A673 (cell line): ENCODE data around the gene ZBTB38. TPM values are rescaled to one million over a fixed set of nuclear protein-coding genes. Genes with fewer than 3 reads are reported as not detected.

ENCODE experiments used
- BruUV-seq: library from RNA; stranded (reverse); fragments of 400-500 nt; replicated peaks from 2 replicates; lab custom pipeline; 2021; lab: Mats Ljungman, UMichigan
- CTCF ChIA-PET: fragments of 300-600 bp; sonication (Branson Sonifier 250); formaldehyde crosslinking; loops from one replicate; lab custom pipeline; 2022; ENCODE audit warnings: antibody characterized with exemption; lab: Charles Lee
- POLR2A ChIA-PET: fragments of 300-600 bp; sonication (Branson Sonifier 250); formaldehyde crosslinking; loops from one replicate; lab custom pipeline; 2022; ENCODE audit warnings: antibody characterized with exemption; ENCODE audit not compliant: low non-redundant PET; lab: Charles Lee
- DNase-seq: peaks from one replicate; pipeline ENCODE4 v3.0.0-alpha.2; 2015; ENCODE audit warnings: low spot score
- H3K27ac ChIP-seq: fragments of 200-600 bp; sonication (generic); 2 replicates; pipeline ENCODE4 v1.5.1; 2016; ENCODE audit warnings: mixed run types, low read depth, mild to moderate bottlenecking, mixed read lengths, antibody characterized with exemption, low read length; ENCODE audit not compliant: poor library complexity, severe bottlenecking
- H3K27me3 ChIP-seq: fragments of 200-600 bp; sonication (generic); replicated peaks from 2 replicates; pipeline ENCODE4 v1.6.1; 2017; ENCODE audit warnings: mixed run types, low read depth, mild to moderate bottlenecking, mixed read lengths, antibody characterized with exemption, low read length; ENCODE audit not compliant: insufficient read depth, poor library complexity
- H3K36me3 ChIP-seq: fragments of 200-600 bp; sonication (generic); 2 replicates; pipeline ENCODE4 v1.6.1; 2016; ENCODE audit warnings: mixed run types, mild to moderate bottlenecking, mixed read lengths, antibody characterized with exemption, low read length; ENCODE audit not compliant: insufficient read depth, poor library complexity, severe bottlenecking
- H3K4me1 ChIP-seq: fragments of 200-600 bp; sonication (generic); 2 replicates; pipeline ENCODE4 v1.6.1; 2017; ENCODE audit warnings: mixed run types, mild to moderate bottlenecking, mixed read lengths, antibody characterized with exemption, low read length; ENCODE audit not compliant: insufficient read depth, poor library complexity, severe bottlenecking
- H3K4me3 ChIP-seq: fragments of 200-600 bp; sonication (generic); 2 replicates; pipeline ENCODE4 v1.5.1; 2016; ENCODE audit warnings: low read depth, mixed run types, mild to moderate bottlenecking, mixed read lengths, low read length; ENCODE audit not compliant: poor library complexity, severe bottlenecking
- H3K9me3 ChIP-seq: fragments of 200-600 bp; sonication (generic); 2 replicates; pipeline ENCODE4 v1.6.1; 2016; ENCODE audit warnings: mixed run types, low read depth, mild to moderate bottlenecking, mixed read lengths, antibody characterized with exemption, low read length; ENCODE audit not compliant: poor library complexity, severe bottlenecking
- EZH2 ChIP-seq: fragments of 200-600 bp; sonication (generic); IDR thresholded peaks from 2 replicates; pipeline ENCODE4 v1.6.1; 2017; ENCODE audit warnings: borderline replicate concordance, low read depth, mild to moderate bottlenecking, mixed read lengths, antibody characterized with exemption, low read length; ENCODE audit not compliant: poor library complexity, severe bottlenecking
- intact Hi-C: fragments of 100-400 bp; cut with micrococcal nuclease; formaldehyde crosslinking; loops from one replicate; pipeline ENCODE4 v1.10.0; 2022; ENCODE audit not compliant: unreplicated experiment
- total RNA-seq: library from RNA; stranded (reverse); gene quantifications from 2 replicates; pipeline ENCODE4 v1.2.3, GENCODE V29; 2021
- TF ChIP-seq, protein P1 (sequence below): fragments of 300-800, 200-600 bp; sonication (generic); conservative IDR thresholded peaks from 2 replicates; pipeline ENCODE4 v1.5.1; 2017; ENCODE audit warnings: low read depth, mild to moderate bottlenecking, antibody characterized with exemption, low read length, moderate library complexity, mixed read lengths

ZBTB38 gene
- total RNA-seq, 1 experiment from 2014 or later: 23.7 TPM

GRCh38 chr3:141395005-141395589 lies 26.8 kb downstream of the ZBTB38 start:
- intact Hi-C loops: no loop called here
- no peak for DNase-seq
- Histone ChIP-seq H3K9me3 (peaks cover 10% of the 10 kb centered on the region), H3K4me3 (no peak overlapping the region), H3K27ac (no peak overlapping the region), H3K4me1 (peaks cover under 1% of the 10 kb centered on the region), H3K36me3 (peaks cover 8% of the 10 kb centered on the region), H3K27me3 (no peaks in the 10 kb centered on the region)
- POLR2A ChIA-PET: no interaction called here
- BruUV-seq: no TSS peak
- TF ChIP-seq, protein P1, sequence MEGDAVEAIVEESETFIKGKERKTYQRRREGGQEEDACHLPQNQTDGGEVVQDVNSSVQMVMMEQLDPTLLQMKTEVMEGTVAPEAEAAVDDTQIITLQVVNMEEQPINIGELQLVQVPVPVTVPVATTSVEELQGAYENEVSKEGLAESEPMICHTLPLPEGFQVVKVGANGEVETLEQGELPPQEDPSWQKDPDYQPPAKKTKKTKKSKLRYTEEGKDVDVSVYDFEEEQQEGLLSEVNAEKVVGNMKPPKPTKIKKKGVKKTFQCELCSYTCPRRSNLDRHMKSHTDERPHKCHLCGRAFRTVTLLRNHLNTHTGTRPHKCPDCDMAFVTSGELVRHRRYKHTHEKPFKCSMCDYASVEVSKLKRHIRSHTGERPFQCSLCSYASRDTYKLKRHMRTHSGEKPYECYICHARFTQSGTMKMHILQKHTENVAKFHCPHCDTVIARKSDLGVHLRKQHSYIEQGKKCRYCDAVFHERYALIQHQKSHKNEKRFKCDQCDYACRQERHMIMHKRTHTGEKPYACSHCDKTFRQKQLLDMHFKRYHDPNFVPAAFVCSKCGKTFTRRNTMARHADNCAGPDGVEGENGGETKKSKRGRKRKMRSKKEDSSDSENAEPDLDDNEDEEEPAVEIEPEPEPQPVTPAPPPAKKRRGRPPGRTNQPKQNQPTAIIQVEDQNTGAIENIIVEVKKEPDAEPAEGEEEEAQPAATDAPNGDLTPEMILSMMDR: no peak
- TF ChIP-seq EZH2: no peak
- CTCF ChIA-PET: no interaction called here

GRCh38 chr3:141397996-141398395 lies 29.7 kb downstream of the ZBTB38 start:
- H3K4me3 ChIP-seq: no peak overlapping the region
- no peak overlapping the region for H3K27ac ChIP-seq
- peaks cover 10% of the 10 kb centered on the region for H3K9me3 ChIP-seq
- ChIA-PET CTCF (no interaction called here), POLR2A (no interaction called here)
- H3K4me1 ChIP-seq: no peaks in the 10 kb centered on the region
- no peak for TF ChIP-seq EZH2
- TF ChIP-seq, protein P1: no peak
- H3K36me3 ChIP-seq: peaks cover 8% of the 10 kb centered on the region
- H3K27me3 ChIP-seq: no peaks in the 10 kb centered on the region
- no TSS peak for BruUV-seq
- intact Hi-C loops: no loop called here
- no peak for DNase-seq

- POLR2A ChIA-PET: no interaction called here
Measured at GRCh38 chr3:141399200-141399599, 30.9 kb downstream of the ZBTB38 start.

More at GRCh38 chr3:141399200-141399599, 30.9 kb downstream of the ZBTB38 start:
- Histone ChIP-seq H3K4me3 (no peak overlapping the region), H3K27ac (no peak overlapping the region), H3K36me3 (peaks cover 12% of the 10 kb centered on the region), H3K27me3 (no peaks in the 10 kb centered on the region), H3K4me1 (no peaks in the 10 kb centered on the region), H3K9me3 (peaks cover 10% of the 10 kb centered on the region)
- BruUV-seq: no TSS peak
- CTCF ChIA-PET: no interaction called here
- no peak for DNase-seq
- intact Hi-C loops: no loop called here
- no peak for TF ChIP-seq EZH2
- TF ChIP-seq, protein P1: no peak
